ENCODE measurements around the gene TSC22D3. TPM values are rescaled to one million over a fixed set of nuclear protein-coding genes. Genes with fewer than 3 reads are reported as not detected.

Gene TSC22D3
- total RNA-seq, 1 donor from 2014 or later = 107 TPM

DNA sequence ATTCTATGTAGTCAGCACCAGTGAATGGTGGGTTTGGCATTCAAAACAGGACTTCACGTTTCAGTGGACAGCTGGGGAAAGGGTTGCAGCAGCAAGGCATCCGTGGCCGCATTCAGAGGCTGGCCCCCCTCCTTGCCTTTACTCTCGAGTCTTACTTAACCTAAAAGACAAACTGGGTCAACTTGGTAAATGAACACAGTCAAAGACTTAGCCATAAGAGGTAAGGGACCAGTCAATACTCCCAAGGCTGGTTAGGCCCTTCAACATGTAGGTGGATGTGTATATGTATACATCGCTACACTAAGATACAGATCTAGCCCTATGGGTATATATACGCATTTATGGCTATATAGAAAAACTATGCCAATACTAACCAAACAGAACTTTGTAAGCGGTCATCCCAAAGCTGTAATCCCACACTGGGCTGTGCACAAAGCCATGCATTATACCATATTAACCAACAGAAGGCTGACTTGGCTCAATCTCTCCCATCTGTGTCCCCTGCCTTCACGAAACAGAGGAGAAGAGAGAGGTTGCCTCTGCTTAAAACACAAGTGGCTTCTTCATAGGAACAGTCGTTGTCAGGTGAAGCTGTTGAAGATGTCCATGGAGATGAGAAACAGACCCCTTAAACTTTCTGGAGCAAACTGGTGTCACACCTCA lies 61.9 kb downstream of the TSC22D3 start:
- peaks cover 9% of the 10 kb centered on the region for H3K4me1 Mint-ChIP-seq (ENCODE audit: low read depth, unreplicated experiment)
- no peak overlapping the region for H3K27ac Mint-ChIP-seq (ENCODE audit: unreplicated experiment)
- TF ChIP-seq, protein P1, sequence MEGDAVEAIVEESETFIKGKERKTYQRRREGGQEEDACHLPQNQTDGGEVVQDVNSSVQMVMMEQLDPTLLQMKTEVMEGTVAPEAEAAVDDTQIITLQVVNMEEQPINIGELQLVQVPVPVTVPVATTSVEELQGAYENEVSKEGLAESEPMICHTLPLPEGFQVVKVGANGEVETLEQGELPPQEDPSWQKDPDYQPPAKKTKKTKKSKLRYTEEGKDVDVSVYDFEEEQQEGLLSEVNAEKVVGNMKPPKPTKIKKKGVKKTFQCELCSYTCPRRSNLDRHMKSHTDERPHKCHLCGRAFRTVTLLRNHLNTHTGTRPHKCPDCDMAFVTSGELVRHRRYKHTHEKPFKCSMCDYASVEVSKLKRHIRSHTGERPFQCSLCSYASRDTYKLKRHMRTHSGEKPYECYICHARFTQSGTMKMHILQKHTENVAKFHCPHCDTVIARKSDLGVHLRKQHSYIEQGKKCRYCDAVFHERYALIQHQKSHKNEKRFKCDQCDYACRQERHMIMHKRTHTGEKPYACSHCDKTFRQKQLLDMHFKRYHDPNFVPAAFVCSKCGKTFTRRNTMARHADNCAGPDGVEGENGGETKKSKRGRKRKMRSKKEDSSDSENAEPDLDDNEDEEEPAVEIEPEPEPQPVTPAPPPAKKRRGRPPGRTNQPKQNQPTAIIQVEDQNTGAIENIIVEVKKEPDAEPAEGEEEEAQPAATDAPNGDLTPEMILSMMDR (IDR thresholded peaks at IDR 0.05; ENCODE audit: partially characterized antibody, unreplicated experiment) = no peak
- peaks cover 7% of the 10 kb centered on the region for H3K9me3 Mint-ChIP-seq (ENCODE audit: unreplicated experiment)
- DNase-seq = no peak
- peaks cover 1% of the 10 kb centered on the region for H3K27me3 Mint-ChIP-seq (ENCODE audit: unreplicated experiment)
- H3K4me3 Mint-ChIP-seq (ENCODE audit: unreplicated experiment) = no peak overlapping the region
- no peaks in the 10 kb centered on the region for H3K36me3 Mint-ChIP-seq (ENCODE audit: unreplicated experiment)

DNA sequence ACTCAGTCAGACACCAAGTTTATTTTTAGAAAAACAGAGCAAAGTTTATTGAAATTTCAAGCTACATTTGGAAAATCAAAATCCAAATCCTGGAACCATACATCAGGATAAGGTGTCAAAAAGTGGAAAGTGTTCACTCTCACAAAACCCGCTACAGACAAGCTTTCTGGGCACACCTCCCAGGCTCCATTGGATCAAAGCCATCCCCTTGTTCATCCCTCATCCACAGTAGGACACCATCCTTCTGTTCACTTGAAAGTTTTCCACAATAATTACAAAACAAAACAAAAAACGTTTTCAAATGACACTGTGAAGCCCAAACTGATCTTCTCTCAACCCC lies 62.4 kb downstream of the TSC22D3 start:
- Mint-ChIP-seq H3K4me1 (ENCODE audit: low read depth, unreplicated experiment) (peaks cover 9% of the 10 kb centered on the region), H3K27ac (ENCODE audit: unreplicated experiment) (no peak overlapping the region), H3K36me3 (ENCODE audit: unreplicated experiment) (no peaks in the 10 kb centered on the region), H3K9me3 (ENCODE audit: unreplicated experiment) (peaks cover 7% of the 10 kb centered on the region), H3K4me3 (ENCODE audit: unreplicated experiment) (no peak overlapping the region), H3K27me3 (ENCODE audit: unreplicated experiment) (peaks cover 2% of the 10 kb centered on the region)
- TF ChIP-seq, protein P1 (IDR thresholded peaks at IDR 0.05; ENCODE audit: partially characterized antibody, unreplicated experiment) = no peak
- no peak for DNase-seq

DNA sequence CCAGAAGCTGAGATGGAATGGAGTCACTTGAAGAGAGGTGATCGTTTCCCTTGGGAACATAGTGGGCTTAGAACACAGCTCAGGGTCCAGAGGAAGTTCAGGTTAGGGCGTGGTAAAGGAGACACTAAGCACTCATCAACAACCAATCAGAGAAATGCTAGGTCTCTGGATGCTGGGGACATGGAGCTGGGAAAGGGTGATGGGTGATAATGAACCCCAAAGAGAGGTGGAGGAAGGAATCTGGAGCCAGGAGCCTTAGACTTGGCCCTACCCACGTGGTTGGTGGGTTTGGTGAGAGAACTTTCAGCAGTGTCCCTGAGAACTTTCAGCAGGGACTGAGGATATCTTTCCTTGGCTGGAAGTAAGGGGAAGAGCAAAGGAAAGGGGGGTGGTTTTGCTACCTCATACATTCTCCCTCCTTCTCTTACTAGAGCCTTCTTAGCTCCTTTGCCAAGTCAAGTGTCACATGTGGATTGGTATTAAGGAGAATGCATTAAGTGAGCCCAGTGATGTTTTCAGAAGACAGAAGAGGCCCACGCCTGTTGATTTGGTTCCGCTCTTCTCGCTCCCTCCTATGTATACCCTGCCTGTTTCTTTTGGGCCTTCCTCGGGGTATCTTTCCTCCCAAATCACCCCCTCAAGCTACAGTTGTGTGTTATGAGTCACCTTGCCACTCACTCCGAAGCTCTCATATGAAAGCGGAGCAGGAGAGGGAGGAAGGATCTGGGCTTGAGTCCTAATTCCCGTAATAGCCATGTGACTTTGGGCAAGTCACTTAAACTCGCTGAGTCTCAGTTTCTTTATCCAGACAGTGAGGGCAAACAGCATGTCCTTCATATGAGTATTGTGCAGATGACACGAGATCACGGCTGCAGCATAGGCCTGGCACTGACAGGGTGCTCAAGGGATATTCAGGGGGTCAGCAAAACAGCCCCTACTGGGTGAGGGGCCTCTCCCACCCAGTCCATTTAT lies 63.1 kb downstream of the TSC22D3 start:
- Mint-ChIP-seq H3K36me3 (ENCODE audit: unreplicated experiment) (no peaks in the 10 kb centered on the region), H3K9me3 (ENCODE audit: unreplicated experiment) (peaks cover 7% of the 10 kb centered on the region), H3K27me3 (ENCODE audit: unreplicated experiment) (peaks cover 2% of the 10 kb centered on the region), H3K27ac (ENCODE audit: unreplicated experiment) (no peak overlapping the region), H3K4me3 (ENCODE audit: unreplicated experiment) (no peak overlapping the region), H3K4me1 (ENCODE audit: low read depth, unreplicated experiment) (peaks cover 6% of the 10 kb centered on the region)
- DNase-seq = no peak
- TF ChIP-seq, protein P1 (IDR thresholded peaks at IDR 0.05; ENCODE audit: partially characterized antibody, unreplicated experiment) = no peak

DNA sequence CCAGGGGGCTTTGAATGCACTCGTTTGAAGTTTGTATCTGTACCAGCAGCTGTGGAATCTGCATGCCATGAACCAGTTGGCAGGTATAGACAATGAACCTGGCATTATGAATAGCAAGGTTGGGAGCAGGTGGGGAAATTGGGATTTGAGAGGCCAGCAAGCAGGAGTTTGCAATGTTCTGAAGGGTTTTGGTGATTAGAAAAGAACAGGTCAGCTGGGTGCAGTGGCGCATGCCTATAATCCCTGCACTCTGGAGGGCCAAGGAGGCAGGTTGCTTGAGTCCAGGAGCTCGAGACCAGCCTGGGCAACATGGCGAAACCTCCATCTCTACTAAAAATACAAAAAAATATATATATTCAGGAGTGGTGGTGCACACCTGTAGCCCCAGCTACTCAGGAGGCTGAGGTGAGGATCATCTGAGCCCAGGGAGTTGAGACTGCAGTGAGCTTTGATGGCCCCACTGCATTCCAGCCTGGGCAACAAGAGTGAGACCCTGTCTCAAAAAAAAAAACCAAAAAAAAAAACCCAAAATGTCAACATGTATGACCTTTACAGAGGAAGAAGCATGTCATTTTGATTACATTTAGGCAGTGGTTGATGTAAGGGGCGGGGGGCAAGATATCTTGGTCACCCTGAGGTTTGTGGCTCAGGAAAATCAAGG lies 63.9 kb downstream of the TSC22D3 start:
- H3K9me3 Mint-ChIP-seq (ENCODE audit: unreplicated experiment) = peaks cover 7% of the 10 kb centered on the region
- peaks cover 2% of the 10 kb centered on the region for H3K4me1 Mint-ChIP-seq (ENCODE audit: low read depth, unreplicated experiment)
- no peaks in the 10 kb centered on the region for H3K36me3 Mint-ChIP-seq (ENCODE audit: unreplicated experiment)
- TF ChIP-seq, protein P1 (IDR thresholded peaks at IDR 0.05; ENCODE audit: partially characterized antibody, unreplicated experiment) = no peak
- no peak for DNase-seq
- no peak overlapping the region for H3K27ac Mint-ChIP-seq (ENCODE audit: unreplicated experiment)
- H3K4me3 Mint-ChIP-seq (ENCODE audit: unreplicated experiment) = no peak overlapping the region
- H3K27me3 Mint-ChIP-seq (ENCODE audit: unreplicated experiment) = peaks cover 2% of the 10 kb centered on the region
